ENCODE results near the gene LCLAT1. TPM values are rescaled to one million over a fixed set of nuclear protein-coding genes. Genes with fewer than 3 reads are reported as not detected.

Gene LCLAT1
- total RNA-seq, 4 donors from 2014 or later: 10.3 to 20.6 (median 17.7) TPM

- 87% methylated on average over 3 of the region's 3 CpGs for WGBS
- Histone ChIP-seq H3K4me1 (peaks cover 5% of the 10 kb centered on the region), H3K36me3 (no peaks in the 10 kb centered on the region), H3K27ac (no peak overlapping the region), H3K27me3 (no peaks in the 10 kb centered on the region), H3K4me3 (no peak overlapping the region), H3K9me3 (no peaks in the 10 kb centered on the region)
- no peak for TF ChIP-seq POLR2AphosphoS5 (IDR thresholded peaks at IDR 0.05)
- TF ChIP-seq POLR2A (IDR thresholded peaks at IDR 0.05): no peak
- TF ChIP-seq CTCF (IDR thresholded peaks at IDR 0.05): no peak
- TF ChIP-seq EP300 (IDR thresholded peaks at IDR 0.05): no peak
- no peak for DNase-seq (ENCODE audit: low spot score in 2 of 2)
These were observed 34.3 kb downstream of the LCLAT1 start for GRCh38 chr2:30481323-30481800.

GRCh38 chr2:30482011-30482410 lies 35.0 kb downstream of the LCLAT1 start:
- no peak for DNase-seq (ENCODE audit: low spot score in 2 of 2)
- Histone ChIP-seq H3K27me3 (no peaks in the 10 kb centered on the region), H3K4me1 (peaks cover 5% of the 10 kb centered on the region), H3K4me3 (no peak overlapping the region), H3K36me3 (no peaks in the 10 kb centered on the region), H3K9me3 (no peaks in the 10 kb centered on the region), H3K27ac (no peak overlapping the region)
- TF ChIP-seq CTCF (IDR thresholded peaks at IDR 0.05): no peak
- TF ChIP-seq POLR2A (IDR thresholded peaks at IDR 0.05): no peak
- no peak for TF ChIP-seq EP300 (IDR thresholded peaks at IDR 0.05)
- TF ChIP-seq POLR2AphosphoS5 (IDR thresholded peaks at IDR 0.05): no peak

- no peak overlapping the region for H3K4me3 ChIP-seq
- DNase-seq (ENCODE audit: low spot score in 2 of 2): no peak
- no peaks in the 10 kb centered on the region for H3K9me3 ChIP-seq
- 77% methylated on average over 3 of the region's 3 CpGs for WGBS
- H3K27me3 ChIP-seq: no peaks in the 10 kb centered on the region
- no peaks in the 10 kb centered on the region for H3K36me3 ChIP-seq
- no peak overlapping the region for H3K27ac ChIP-seq
- peaks cover 9% of the 10 kb centered on the region for H3K4me1 ChIP-seq
- TF ChIP-seq EP300 (IDR thresholded peaks at IDR 0.05) (no peak), POLR2A (IDR thresholded peaks at IDR 0.05) (no peak), CTCF (IDR thresholded peaks at IDR 0.05) (no peak), POLR2AphosphoS5 (IDR thresholded peaks at IDR 0.05) (no peak)
These were observed 37.1 kb downstream of the LCLAT1 start for GRCh38 chr2:30484145-30484544.

- H3K27ac ChIP-seq: no peak overlapping the region
- H3K4me1 ChIP-seq: peaks cover 9% of the 10 kb centered on the region
- H3K4me3 ChIP-seq: no peak overlapping the region
- TF ChIP-seq CTCF (IDR thresholded peaks at IDR 0.05): no peak
- no peak for TF ChIP-seq EP300 (IDR thresholded peaks at IDR 0.05)
- no peak for TF ChIP-seq POLR2A (IDR thresholded peaks at IDR 0.05)
- TF ChIP-seq POLR2AphosphoS5 (IDR thresholded peaks at IDR 0.05): no peak
- no peaks in the 10 kb centered on the region for H3K36me3 ChIP-seq
- no peaks in the 10 kb centered on the region for H3K9me3 ChIP-seq
- no peak for DNase-seq (ENCODE audit: low spot score in 2 of 2)
- H3K27me3 ChIP-seq: no peaks in the 10 kb centered on the region
- WGBS: 89% methylated on average over 4 of the region's 4 CpGs
These were observed 37.9 kb downstream of the LCLAT1 start for GRCh38 chr2:30484995-30485394.

GRCh38 chr2:30486655-30487054 lies 39.6 kb downstream of the LCLAT1 start:
- Histone ChIP-seq H3K27ac (no peak overlapping the region), H3K4me3 (no peak overlapping the region), H3K9me3 (no peaks in the 10 kb centered on the region), H3K4me1 (peaks cover 4% of the 10 kb centered on the region), H3K27me3 (no peaks in the 10 kb centered on the region), H3K36me3 (no peaks in the 10 kb centered on the region)
- DNase-seq (ENCODE audit: low spot score in 2 of 2): no peak
- TF ChIP-seq POLR2A (IDR thresholded peaks at IDR 0.05): no peak
- no peak for TF ChIP-seq POLR2AphosphoS5 (IDR thresholded peaks at IDR 0.05)
- no peak for TF ChIP-seq EP300 (IDR thresholded peaks at IDR 0.05)
- TF ChIP-seq CTCF (IDR thresholded peaks at IDR 0.05): no peak

All from suprapubic skin (tissue), 4 donors.